HepG2 (cell line): ENCODE measurements around the gene ZNF384. TPM values are rescaled to one million over a fixed set of nuclear protein-coding genes. Genes with fewer than 3 reads are reported as not detected.

ENCODE experiments used
- CEBPB ChIP-seq: IDR thresholded peaks from 2 replicates; pipeline ENCODE4 v1.6.1; 2011; ENCODE audit warnings: low read depth, low read length, improper control_type of control experiment, borderline replicate concordance
- HDAC1 ChIP-seq: sonication (generic); formaldehyde crosslinking; IDR thresholded peaks from 2 replicates; pipeline ENCODE4 v1.5.1; 2020; ENCODE audit warnings: mild to moderate bottlenecking, missing genetic modification reagents
- IKZF1 ChIP-seq: fragments of 450-650 bp; IDR thresholded peaks from 2 replicates; pipeline ENCODE4 v1.7.1; 2016
- MBD4 ChIP-seq: IDR thresholded peaks from 2 replicates; pipeline ENCODE4 v1.6.1; 2012; ENCODE audit warnings: low read length, inconsistent platforms, borderline replicate concordance
- NFE2 ChIP-seq: sonication (generic); formaldehyde crosslinking; IDR thresholded peaks from 2 replicates; pipeline ENCODE4 v1.4.0; 2020; ENCODE audit warnings: missing genetic modification reagents
- POLR2AphosphoS5 ChIP-seq: IDR thresholded peaks from 2 replicates; pipeline ENCODE4 v1.6.1; 2012; ENCODE audit warnings: low read depth, low read length
- RARA ChIP-seq: IDR thresholded peaks from 2 replicates; pipeline ENCODE4 v1.6.1; 2016; ENCODE audit warnings: missing genetic modification reagents, missing compliant biosample characterization
- SP1 ChIP-seq, 2 experiments: fragments of 450-650 bp in 1 of 2; sonication (generic) in 1 of 2; formaldehyde crosslinking in 1 of 2; IDR thresholded peaks; 2 replicates each; pipeline versions ENCODE4 v1.4.0 to v1.6.1; 2016 to 2020; ENCODE audit warnings: missing genetic modification reagents in 1 of 2
- SUZ12 ChIP-seq: fragments of 150-350 bp; IDR thresholded peaks from 2 replicates; pipeline ENCODE4 v1.6.1; 2014; ENCODE audit warnings: low read depth, low read length
- ZBTB38 ChIP-seq: sonication (generic); formaldehyde crosslinking; IDR thresholded peaks from 2 replicates; pipeline ENCODE4 v1.5.1; 2020; ENCODE audit warnings: mild to moderate bottlenecking, missing genetic modification reagents
- ZFAT ChIP-seq: sonication (generic); formaldehyde crosslinking; conservative IDR thresholded peaks from 2 replicates; pipeline ENCODE4 v1.8.1; 2023; ENCODE audit warnings: missing genetic modification reagents, inconsistent platforms
- ZNF138 ChIP-seq: sonication (generic); formaldehyde crosslinking; IDR thresholded peaks from 2 replicates; pipeline ENCODE4 v1.5.0; 2020; ENCODE audit warnings: mild to moderate bottlenecking, low read depth, missing genetic modification reagents
- polyA plus RNA-seq, 8 experiments: library from polyadenylated mRNA; depleted of rRNA in 3 of 8; stranded (reverse) in 7 of 8; unstranded in 1 of 8; fragments of >200 nt; fragmentation: Illumina TruSeq in 4 of 8; extraction: Trizol in 4 of 8; gene quantifications; 2 replicates each; pipeline versions ENCODE4 v1.2.1 to v1.2.3, GENCODE V29; 2011 to 2016; ENCODE audit warnings: low read depth in 4 of 8, missing spikeins in 1 of 8, mixed read lengths in 1 of 8; ENCODE audit not compliant: insufficient read depth in 1 of 8
- total RNA-seq, 5 experiments: library from RNA; depleted of rRNA; stranded (reverse); fragments of >200 nt; fragmentation: Illumina TruSeq; extraction: Trizol; gene quantifications; 2 replicates each; pipeline ENCODE4 v1.2.3, GENCODE V29; 2016; ENCODE audit warnings: low read depth in 1 of 5
- TF ChIP-seq, protein P1 (sequence below): IDR thresholded peaks from 2 replicates; pipeline ENCODE4 v1.6.1; 2016; ENCODE audit warnings: mild to moderate bottlenecking
- TF ChIP-seq, protein P2 (sequence below): sonication (generic); formaldehyde crosslinking; IDR thresholded peaks from 2 replicates; pipeline ENCODE4 v1.4.0; 2020; ENCODE audit warnings: missing genetic modification reagents
- TF ChIP-seq, protein P3 (sequence below): sonication (generic); formaldehyde crosslinking; IDR thresholded peaks from 2 replicates; pipeline ENCODE4 v1.4.0; 2020; ENCODE audit warnings: missing genetic modification reagents
- TF ChIP-seq, protein P4 (sequence below), 2 experiments: IDR thresholded peaks; 2 replicates each; pipeline ENCODE4 v1.6.1; 2011 to 2012; ENCODE audit warnings: low read length in 2 of 2, borderline replicate concordance in 1 of 2, low read depth in 1 of 2, mild to moderate bottlenecking in 1 of 2, moderate library complexity in 1 of 2
- TF ChIP-seq, protein P5 (sequence below): sonication (generic); formaldehyde crosslinking; IDR thresholded peaks from 2 replicates; pipeline ENCODE4 v1.4.0; 2020; ENCODE audit warnings: mild to moderate bottlenecking, missing genetic modification reagents

Gene ZNF384
- total and polyA plus RNA-seq, 2 of the 13 experiments (the other 11 are each of a cell fraction or from before 2014, with no cell fraction given) = 23.6 to 55.3 TPM

DNA sequence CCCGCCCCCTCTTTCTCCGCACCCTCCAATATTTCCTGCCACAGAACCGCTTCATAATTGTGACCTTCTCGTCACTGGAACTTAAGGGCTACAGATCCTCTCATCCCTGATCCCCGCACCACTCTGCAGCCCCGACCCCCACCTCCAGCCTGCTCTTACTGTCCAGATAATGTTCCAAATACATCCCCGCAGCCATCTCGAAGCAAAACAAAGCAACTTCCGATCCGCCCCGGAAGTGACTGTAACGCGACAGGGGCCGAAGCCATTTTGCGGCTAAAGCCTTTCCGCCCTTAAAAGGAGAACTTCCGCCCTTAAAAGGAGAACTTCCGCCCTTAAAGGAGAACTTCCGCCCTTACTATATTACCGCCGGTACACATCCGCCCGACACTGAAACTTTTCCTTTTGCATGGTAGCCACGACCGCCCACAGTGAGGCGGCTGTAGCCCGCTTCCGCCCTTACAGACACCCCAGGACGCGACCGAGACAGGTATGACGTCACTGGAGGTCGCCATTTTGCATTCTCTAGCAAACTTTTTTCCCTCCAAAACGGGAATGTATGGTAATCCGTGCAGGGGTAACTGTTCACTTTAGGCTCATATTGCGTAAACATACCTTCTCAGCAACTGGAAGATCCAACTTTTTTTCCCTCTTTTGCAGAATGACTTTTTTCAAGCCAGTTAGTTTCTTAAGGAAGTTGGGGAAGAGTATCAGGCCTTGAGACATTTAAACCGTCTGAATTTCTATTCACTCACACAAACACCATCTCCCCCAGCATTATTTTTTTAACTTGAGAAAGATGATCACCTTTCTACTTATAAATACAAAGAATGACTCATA is 26.1 kb downstream of the ZNF384 start, which contains the start of gene ING4 (continued):
- TF ChIP-seq, protein P1, sequence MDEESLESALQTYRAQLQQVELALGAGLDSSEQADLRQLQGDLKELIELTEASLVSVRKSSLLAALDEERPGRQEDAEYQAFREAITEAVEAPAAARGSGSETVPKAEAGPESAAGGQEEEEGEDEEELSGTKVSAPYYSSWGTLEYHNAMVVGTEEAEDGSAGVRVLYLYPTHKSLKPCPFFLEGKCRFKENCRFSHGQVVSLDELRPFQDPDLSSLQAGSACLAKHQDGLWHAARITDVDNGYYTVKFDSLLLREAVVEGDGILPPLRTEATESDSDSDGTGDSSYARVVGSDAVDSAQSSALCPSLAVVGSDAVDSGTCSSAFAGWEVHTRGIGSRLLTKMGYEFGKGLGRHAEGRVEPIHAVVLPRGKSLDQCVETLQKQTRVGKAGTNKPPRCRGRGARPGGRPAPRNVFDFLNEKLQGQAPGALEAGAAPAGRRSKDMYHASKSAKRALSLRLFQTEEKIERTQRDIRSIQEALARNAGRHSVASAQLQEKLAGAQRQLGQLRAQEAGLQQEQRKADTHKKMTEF (CRISPR knock-in tag) = peak; percentile 91
- TF ChIP-seq NFE2 (CRISPR knock-in tag) (no peak), SP1 (IDR thresholded peaks at IDR 0.05) (no peak), SP1 (CRISPR knock-in tag; IDR thresholded peaks at IDR 0.05) (peak; percentile 90), ZNF138 (CRISPR knock-in tag) (no peak), HDAC1 (peak; percentile 87), IKZF1 (no peak), ZFAT (CRISPR knock-in tag) (no peak), RARA (CRISPR knock-in tag) (peak; percentile 20; the same call in 1 of the 2 replicates), SUZ12 (no peak), POLR2AphosphoS5 (peak; percentile 64), MBD4 (no peak), ZBTB38 (0 out of 2 replicates have a peak, but pooled peaks have one; percentile 27), CEBPB (no peak)
- TF ChIP-seq, protein P2, sequence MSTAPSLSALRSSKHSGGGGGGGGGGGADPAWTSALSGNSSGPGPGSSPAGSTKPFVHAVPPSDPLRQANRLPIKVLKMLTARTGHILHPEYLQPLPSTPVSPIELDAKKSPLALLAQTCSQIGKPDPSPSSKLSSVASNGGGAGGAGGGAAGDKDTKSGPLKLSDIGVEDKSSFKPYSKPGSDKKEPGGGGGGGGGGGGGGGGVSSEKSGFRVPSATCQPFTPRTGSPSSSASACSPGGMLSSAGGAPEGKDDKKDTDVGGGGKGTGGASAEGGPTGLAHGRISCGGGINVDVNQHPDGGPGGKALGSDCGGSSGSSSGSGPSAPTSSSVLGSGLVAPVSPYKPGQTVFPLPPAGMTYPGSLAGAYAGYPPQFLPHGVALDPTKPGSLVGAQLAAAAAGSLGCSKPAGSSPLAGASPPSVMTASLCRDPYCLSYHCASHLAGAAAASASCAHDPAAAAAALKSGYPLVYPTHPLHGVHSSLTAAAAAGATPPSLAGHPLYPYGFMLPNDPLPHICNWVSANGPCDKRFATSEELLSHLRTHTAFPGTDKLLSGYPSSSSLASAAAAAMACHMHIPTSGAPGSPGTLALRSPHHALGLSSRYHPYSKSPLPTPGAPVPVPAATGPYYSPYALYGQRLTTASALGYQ (CRISPR knock-in tag) = peak; percentile 69; the same call in 1 of the 2 replicates
- TF ChIP-seq, protein P3, sequence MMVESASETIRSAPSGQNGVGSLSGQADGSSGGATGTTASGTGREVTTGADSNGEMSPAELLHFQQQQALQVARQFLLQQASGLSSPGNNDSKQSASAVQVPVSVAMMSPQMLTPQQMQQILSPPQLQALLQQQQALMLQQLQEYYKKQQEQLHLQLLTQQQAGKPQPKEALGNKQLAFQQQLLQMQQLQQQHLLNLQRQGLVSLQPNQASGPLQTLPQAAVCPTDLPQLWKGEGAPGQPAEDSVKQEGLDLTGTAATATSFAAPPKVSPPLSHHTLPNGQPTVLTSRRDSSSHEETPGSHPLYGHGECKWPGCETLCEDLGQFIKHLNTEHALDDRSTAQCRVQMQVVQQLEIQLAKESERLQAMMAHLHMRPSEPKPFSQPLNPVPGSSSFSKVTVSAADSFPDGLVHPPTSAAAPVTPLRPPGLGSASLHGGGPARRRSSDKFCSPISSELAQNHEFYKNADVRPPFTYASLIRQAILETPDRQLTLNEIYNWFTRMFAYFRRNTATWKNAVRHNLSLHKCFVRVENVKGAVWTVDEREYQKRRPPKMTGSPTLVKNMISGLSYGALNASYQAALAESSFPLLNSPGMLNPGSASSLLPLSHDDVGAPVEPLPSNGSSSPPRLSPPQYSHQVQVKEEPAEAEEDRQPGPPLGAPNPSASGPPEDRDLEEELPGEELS = peak; percentile 69; the same call in 1 of the 2 replicates
- TF ChIP-seq, protein P4, sequence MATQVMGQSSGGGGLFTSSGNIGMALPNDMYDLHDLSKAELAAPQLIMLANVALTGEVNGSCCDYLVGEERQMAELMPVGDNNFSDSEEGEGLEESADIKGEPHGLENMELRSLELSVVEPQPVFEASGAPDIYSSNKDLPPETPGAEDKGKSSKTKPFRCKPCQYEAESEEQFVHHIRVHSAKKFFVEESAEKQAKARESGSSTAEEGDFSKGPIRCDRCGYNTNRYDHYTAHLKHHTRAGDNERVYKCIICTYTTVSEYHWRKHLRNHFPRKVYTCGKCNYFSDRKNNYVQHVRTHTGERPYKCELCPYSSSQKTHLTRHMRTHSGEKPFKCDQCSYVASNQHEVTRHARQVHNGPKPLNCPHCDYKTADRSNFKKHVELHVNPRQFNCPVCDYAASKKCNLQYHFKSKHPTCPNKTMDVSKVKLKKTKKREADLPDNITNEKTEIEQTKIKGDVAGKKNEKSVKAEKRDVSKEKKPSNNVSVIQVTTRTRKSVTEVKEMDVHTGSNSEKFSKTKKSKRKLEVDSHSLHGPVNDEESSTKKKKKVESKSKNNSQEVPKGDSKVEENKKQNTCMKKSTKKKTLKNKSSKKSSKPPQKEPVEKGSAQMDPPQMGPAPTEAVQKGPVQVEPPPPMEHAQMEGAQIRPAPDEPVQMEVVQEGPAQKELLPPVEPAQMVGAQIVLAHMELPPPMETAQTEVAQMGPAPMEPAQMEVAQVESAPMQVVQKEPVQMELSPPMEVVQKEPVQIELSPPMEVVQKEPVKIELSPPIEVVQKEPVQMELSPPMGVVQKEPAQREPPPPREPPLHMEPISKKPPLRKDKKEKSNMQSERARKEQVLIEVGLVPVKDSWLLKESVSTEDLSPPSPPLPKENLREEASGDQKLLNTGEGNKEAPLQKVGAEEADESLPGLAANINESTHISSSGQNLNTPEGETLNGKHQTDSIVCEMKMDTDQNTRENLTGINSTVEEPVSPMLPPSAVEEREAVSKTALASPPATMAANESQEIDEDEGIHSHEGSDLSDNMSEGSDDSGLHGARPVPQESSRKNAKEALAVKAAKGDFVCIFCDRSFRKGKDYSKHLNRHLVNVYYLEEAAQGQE (IDR thresholded peaks at IDR 0.05; ENCODE audit: borderline replicate concordance in 1 of 2, low read depth in 1 of 2, low read length in 2 of 2) = no peak
- TF ChIP-seq, protein P5, sequence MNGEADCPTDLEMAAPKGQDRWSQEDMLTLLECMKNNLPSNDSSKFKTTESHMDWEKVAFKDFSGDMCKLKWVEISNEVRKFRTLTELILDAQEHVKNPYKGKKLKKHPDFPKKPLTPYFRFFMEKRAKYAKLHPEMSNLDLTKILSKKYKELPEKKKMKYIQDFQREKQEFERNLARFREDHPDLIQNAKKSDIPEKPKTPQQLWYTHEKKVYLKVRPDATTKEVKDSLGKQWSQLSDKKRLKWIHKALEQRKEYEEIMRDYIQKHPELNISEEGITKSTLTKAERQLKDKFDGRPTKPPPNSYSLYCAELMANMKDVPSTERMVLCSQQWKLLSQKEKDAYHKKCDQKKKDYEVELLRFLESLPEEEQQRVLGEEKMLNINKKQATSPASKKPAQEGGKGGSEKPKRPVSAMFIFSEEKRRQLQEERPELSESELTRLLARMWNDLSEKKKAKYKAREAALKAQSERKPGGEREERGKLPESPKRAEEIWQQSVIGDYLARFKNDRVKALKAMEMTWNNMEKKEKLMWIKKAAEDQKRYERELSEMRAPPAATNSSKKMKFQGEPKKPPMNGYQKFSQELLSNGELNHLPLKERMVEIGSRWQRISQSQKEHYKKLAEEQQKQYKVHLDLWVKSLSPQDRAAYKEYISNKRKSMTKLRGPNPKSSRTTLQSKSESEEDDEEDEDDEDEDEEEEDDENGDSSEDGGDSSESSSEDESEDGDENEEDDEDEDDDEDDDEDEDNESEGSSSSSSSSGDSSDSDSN (CRISPR knock-in tag) = peak; percentile 20; the same call in 1 of the 2 replicates
